Measurements from ENCODE around the gene CALR.

GRCh38 chr19:12943437-12944044 lies 5.1 kb downstream of the CALR start:
- TF ChIP-seq CTCF (IDR thresholded peaks at IDR 0.05; ENCODE audit: insufficient read depth, low read length): no peak
- peak; percentile 90 for TF ChIP-seq POLR2AphosphoS5 (IDR thresholded peaks at IDR 0.05; ENCODE audit: low read depth)
- no peak for TF ChIP-seq GABPA (IDR thresholded peaks at IDR 0.05; ENCODE audit: low read depth)
- TF ChIP-seq, protein P1, sequence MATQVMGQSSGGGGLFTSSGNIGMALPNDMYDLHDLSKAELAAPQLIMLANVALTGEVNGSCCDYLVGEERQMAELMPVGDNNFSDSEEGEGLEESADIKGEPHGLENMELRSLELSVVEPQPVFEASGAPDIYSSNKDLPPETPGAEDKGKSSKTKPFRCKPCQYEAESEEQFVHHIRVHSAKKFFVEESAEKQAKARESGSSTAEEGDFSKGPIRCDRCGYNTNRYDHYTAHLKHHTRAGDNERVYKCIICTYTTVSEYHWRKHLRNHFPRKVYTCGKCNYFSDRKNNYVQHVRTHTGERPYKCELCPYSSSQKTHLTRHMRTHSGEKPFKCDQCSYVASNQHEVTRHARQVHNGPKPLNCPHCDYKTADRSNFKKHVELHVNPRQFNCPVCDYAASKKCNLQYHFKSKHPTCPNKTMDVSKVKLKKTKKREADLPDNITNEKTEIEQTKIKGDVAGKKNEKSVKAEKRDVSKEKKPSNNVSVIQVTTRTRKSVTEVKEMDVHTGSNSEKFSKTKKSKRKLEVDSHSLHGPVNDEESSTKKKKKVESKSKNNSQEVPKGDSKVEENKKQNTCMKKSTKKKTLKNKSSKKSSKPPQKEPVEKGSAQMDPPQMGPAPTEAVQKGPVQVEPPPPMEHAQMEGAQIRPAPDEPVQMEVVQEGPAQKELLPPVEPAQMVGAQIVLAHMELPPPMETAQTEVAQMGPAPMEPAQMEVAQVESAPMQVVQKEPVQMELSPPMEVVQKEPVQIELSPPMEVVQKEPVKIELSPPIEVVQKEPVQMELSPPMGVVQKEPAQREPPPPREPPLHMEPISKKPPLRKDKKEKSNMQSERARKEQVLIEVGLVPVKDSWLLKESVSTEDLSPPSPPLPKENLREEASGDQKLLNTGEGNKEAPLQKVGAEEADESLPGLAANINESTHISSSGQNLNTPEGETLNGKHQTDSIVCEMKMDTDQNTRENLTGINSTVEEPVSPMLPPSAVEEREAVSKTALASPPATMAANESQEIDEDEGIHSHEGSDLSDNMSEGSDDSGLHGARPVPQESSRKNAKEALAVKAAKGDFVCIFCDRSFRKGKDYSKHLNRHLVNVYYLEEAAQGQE (IDR thresholded peaks at IDR 0.05; ENCODE audit: insufficient replicate concordance, low read depth): no peak
- no peak for TF ChIP-seq SPI1 (IDR thresholded peaks at IDR 0.05; ENCODE audit: borderline replicate concordance, low read depth)

Data from HL-60 (cell line).